HG02763 (cell line): ENCODE results near the gene PEF1.
A peak's percentile ranks its signal among the peaks of the same experiment; 100 is the strongest.

ENCODE experiments used
- ATAC-seq: cut with Tn5 transposase; IDR thresholded peaks from one replicate; pipeline ENCODE4 v1.9.1; 2021; ENCODE audit warnings: mild to moderate bottlenecking, moderate library complexity; ENCODE audit not compliant: unreplicated experiment

PEF1 gene

DNA sequence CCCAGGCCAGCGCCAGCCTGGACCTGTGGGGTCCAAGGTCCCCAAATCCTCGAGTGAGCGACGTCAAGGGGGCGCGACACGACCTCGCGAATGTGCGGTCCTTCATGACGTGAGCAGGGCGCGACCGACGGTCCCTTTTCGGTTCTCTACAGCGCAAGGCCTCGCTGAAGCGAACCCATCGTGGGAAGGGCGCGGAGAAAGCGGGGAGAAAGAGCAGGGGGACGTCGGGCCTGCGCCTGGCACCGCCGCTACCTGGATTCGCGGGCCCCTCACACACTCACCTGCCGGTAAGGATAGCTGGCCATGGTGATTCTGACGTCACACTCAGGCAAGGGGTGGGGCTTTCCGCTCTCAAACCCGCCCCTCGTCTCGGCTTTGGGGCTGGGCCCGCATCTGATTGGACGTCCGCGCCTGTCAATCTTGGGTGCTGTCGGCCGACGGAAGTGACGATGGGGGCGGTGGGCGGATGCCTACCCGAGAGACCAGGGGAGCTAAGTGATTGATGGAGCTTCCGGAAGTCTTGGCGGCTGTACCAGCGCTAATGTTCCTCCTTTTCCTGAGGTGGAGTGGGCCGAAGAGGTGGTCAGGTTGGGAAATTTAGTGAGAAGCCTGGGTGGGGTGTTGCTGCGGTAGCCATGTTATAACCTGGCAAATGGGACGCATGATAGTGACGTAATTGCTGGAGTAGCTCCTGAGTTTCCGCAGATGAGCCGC, at the start of gene PEF1:
TSS of gene PEF1 (minus strand) at position 317 of the 714 bp plus-strand sequence. CDS start at position 305, 12 bp downstream.
- ATAC-seq, result peak; percentile 89

GRCh38 chr1:31693231-31693630, 48.6 kb upstream of the PEF1 start:
- ATAC-seq, result no peak

GRCh38 chr1:31691951-31692350, 47.3 kb upstream of the PEF1 start:
- no peak for ATAC-seq

DNA sequence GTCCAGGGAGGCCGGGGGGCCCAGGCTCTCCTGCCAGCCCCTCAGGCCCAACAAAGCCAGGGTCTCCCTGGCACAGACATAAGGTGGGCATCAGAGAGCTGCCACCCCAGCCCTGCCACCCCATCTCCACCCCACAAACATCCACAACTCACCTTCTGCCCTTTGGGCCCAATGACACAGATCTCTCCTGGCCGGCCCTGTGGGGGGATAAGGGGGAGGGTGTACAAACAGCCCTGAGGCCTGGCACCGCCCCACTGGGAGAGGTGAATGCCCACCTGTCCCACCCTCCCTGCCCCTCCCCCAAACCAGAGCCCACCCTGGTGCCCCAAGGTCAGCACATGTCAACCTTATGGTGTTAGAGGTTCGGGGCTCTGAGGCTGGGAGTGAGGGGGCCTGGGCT, 46.8 kb upstream of the PEF1 start:
- no peak for ATAC-seq

DNA sequence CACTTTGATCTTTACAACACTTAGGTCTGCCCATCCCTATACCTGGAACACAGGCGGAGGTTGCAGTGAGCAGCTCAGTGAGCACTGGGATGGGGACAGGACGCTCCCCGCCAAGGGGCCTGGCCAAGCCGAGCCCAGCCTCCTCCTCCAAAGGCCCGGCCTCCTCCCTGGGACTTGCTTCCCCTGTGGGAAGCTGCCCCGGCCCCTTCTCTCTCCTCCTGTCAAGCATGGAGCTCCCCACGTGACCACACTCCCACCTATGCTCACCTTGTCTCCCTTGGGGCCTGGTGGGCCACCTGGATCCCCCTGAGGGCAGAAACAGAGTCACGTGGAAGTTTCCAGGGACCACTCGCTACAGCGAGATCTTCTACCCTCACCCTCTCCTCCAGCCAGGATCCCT, 46.2 kb upstream of the PEF1 start:
- no peak for ATAC-seq

- no peak for ATAC-seq
Observed at GRCh38 chr1:31689854-31690253, 45.2 kb upstream of the PEF1 start.

DNA sequence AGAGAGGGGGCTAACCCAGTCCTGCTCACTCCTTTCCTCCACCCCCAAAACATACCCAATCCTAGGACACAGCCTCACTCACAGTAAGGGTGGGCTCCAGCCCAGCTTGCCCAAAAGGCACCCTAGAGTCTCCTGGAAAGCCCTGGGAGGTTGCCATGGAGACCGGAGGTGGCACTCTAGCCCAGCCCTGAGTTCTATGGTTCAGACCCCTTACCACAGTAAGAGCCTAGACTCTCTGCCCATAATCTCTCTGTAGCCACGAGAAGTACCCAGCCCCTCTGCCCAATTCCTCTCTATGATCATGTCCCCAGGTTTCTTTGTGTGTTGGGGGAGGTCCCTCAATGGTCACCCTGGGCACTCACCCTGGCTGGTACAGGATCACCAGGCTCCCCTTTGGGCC, 44.7 kb upstream of the PEF1 start:
- no peak for ATAC-seq

GRCh38 chr1:31688233-31688918, 43.7 kb upstream of the PEF1 start:
- no peak for ATAC-seq

DNA sequence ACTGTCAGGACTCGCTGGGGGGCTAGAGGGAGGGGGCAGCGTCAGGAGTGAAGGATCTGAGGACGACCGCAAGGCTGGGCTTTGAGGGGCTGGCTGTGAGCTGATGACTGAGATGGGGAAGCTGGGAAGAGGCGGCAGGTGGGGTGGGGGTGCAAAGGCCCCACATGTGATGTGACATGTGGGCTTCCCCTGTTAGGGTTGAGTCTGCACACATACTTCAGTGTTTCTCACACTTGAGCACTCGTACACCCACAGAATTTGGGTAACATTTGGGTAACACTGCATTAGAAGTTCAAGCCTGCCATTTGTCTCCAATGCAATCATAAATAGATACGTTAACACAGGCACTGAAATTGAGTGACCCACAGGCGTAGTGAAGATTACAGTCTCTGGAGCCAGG, 42.9 kb upstream of the PEF1 start:
- no peak for ATAC-seq

GRCh38 chr1:31685795-31686194, 41.1 kb upstream of the PEF1 start:
- no peak for ATAC-seq

DNA sequence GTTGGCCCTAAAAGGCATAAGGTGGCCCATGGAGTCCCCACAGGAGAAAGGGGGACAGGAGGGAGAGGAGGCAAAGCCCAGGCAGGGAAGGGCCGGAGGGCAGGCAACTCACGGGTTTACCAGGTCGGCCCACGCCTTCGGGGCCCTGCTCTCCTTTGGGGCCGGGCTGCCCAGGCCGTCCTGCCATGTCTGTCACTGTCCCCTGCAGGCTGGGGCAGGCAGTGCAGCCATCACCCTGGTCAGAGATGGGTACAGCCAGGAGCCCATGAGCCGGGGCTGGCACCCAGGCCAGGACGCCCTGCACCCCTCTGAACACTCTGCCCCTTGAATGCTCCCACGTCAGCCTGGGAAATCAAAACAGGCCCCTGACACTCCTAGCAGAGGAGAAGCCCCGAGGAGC, 39.3 kb upstream of the PEF1 start:
- no peak for ATAC-seq

DNA sequence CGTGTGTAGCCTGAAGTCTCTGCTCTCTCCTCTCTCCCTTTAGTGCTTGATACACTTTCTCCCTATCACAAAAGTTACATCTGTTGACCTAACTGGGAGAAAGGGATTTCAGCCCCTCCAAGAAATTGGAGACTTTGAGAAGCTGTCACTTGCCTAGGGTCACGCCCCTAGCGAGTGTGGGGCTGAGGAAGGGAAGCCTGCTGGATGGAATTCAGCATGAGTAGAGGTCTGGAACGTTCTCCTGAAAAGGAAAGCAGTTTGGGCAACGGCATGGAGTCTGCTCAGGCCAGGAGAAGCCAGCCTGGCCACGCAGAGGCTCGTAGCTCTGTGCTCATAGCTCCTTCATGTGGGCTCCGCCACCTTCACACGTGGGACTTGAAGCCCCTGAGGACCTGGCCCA, 36.7 kb upstream of the PEF1 start:
- no peak for ATAC-seq

GRCh38 chr1:31679676-31680230, 35.1 kb upstream of the PEF1 start:
- ATAC-seq, result no peak

DNA sequence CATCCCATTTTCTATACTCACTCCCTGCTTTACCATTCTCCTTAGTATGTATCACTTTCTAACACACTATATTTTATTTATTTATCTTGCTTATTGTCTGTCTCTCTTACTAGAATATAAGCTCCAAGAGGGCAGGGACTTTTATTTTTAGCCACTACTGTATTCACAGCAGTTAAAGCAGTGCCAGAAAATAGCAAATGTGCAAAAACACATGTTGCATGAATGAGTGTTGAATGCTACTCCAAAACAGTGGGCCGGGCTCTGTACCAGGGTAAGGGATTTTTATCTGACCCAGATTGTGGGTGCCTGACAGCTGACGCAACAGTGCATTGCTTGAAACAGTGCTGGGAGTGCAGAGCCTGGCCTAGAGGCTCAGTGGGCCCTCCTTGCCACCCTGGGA, 34.4 kb upstream of the PEF1 start:
- ATAC-seq, result no peak

- no peak for ATAC-seq
Observed at GRCh38 chr1:31678681-31679080, 34.0 kb upstream of the PEF1 start.

GRCh38 chr1:31677949-31678348, 33.3 kb upstream of the PEF1 start:
- ATAC-seq, result no peak

DNA sequence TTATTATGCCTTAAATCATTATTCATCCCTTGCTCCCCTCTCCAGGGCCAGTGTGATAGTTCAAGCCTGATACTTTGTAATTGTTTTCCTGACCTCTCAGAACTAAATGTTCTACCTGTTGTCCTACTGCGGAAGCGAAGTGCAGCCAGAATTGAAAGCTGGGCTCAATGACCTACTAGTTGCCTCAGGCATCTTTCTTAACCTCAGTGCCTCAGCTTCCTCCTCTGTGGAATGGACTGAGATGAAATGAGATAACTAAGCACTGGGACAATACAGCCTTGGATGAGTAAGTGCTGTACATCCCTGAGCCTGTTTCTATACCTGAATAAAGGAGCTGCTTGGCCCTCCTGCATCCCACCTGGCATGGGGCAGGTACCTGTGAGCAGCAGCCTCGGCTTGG, 32.7 kb upstream of the PEF1 start:
- no peak for ATAC-seq

GRCh38 chr1:31675756-31676155, 31.1 kb upstream of the PEF1 start:
- no peak for ATAC-seq

- ATAC-seq, result no peak
Observed at GRCh38 chr1:31675161-31675560, 30.5 kb upstream of the PEF1 start.

DNA sequence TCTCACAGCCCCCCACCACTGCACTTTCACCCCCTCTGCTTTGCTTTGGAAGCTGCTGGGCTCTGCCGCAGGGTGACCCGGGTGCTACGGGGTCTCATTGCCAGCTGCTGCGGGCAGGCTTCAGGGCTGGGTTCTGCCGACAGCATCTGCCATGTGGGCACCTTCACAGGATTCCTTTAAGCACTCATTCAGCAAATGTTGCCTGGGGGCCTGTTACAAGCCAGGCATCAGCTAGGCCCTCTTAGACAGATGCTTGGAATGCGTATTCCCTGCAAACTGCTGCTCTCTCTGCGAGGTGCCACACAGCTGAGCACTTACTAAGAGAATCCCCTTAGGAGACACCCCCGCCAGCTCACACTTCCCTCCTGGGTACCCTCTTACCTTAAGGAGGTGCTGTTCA, 29.9 kb upstream of the PEF1 start:
- ATAC-seq, result no peak

GRCh38 chr1:31673433-31673832, 28.8 kb upstream of the PEF1 start:
- no peak for ATAC-seq

- no peak for ATAC-seq
Observed at GRCh38 chr1:31672986-31673385, 28.3 kb upstream of the PEF1 start.
